B cell (primary cell): ENCODE measurements around the gene ABHD2. TPM values are rescaled to one million over a fixed set of nuclear protein-coding genes. Genes with fewer than 3 reads are reported as not detected.

Experiments
- ATAC-seq: fragments of 200-7000 bp; cut with Tn5 transposase; one replicate; pipeline ENCODE4 v1.10.0; 2021; ENCODE audit warnings: low read depth, mild to moderate bottlenecking, moderate number of reproducible peaks, moderate library complexity
- CTCF ChIA-PET: fragments of 350-600 bp; sonication (Branson Sonifier 250); formaldehyde crosslinking; loops from one replicate; lab custom pipeline; 2021; ENCODE audit warnings: antibody characterized with exemption, inconsistent platforms; lab: Charles Lee
- POLR2A ChIA-PET: fragments of 350-600 bp; sonication (Branson Sonifier 250); formaldehyde crosslinking; loops from one replicate; lab custom pipeline; 2021; ENCODE audit warnings: antibody characterized with exemption; lab: Charles Lee
- DNase-seq: peaks from one replicate; pipeline ENCODE4 v3.0.0; 2013
- H2AFZ ChIP-seq: 2 replicates; pipeline ENCODE4 v1.6.1; 2012; ENCODE audit warnings: mild to moderate bottlenecking, low read depth, low read length; ENCODE audit not compliant: insufficient read depth, poor library complexity, severe bottlenecking
- H3K27ac ChIP-seq, 2 donors: 1 replicate in 1 of 2; 2 replicates in 1 of 2; pipeline ENCODE4 v1.5.1; 2012 to 2013; ENCODE audit warnings: low read length in 2 of 2, mild to moderate bottlenecking in 2 of 2, moderate library complexity in 1 of 2
- H3K27me3 ChIP-seq, 4 experiments: fragments of 200-600 bp in 1 of 4; sonication (generic) in 1 of 4; replicated peaks in 1 of 4; 1 replicate in 2 of 4; 2 replicates in 2 of 4; pipeline versions ENCODE4 v1.6.1 to v1.7.0; 2013 to 2016; ENCODE audit warnings: low read length in 3 of 4, mild to moderate bottlenecking in 2 of 4, mixed read lengths in 1 of 4, moderate library complexity in 1 of 4; ENCODE audit not compliant: insufficient read depth in 4 of 4, control insufficient read depth in 3 of 4; ENCODE audit errors: control extremely low read depth in 1 of 4
- H3K36me3 ChIP-seq, 2 experiments: replicated peaks in 1 of 2; 1 replicate in 1 of 2; 2 replicates in 1 of 2; pipeline versions ENCODE4 v1.6.1 to v1.7.1; 2013; ENCODE audit warnings: low read length in 1 of 2; ENCODE audit not compliant: insufficient read depth in 2 of 2, control insufficient read depth in 1 of 2; ENCODE audit errors: control extremely low read depth in 1 of 2, extremely low read depth in 1 of 2
- H3K4me1 ChIP-seq, 2 donors: fragments of 200-600 bp in 1 of 2; sonication (generic) in 1 of 2; 1 replicate in 1 of 2; 2 replicates in 1 of 2; pipeline versions ENCODE4 v1.5.1 to v1.6.1; 2013 to 2017; ENCODE audit warnings: low read length in 2 of 2; ENCODE audit not compliant: control insufficient read depth in 2 of 2, insufficient read depth in 2 of 2
- H3K4me2 ChIP-seq: replicated peaks from 2 replicates; pipeline ENCODE3; 2012; ENCODE audit warnings: mild to moderate bottlenecking, low read depth, low read length; ENCODE audit not compliant: poor library complexity, severe bottlenecking
- H3K4me3 ChIP-seq, 5 experiments: fragments of 200-600 bp in 1 of 5; sonication (generic) in 1 of 5; 1 replicate in 3 of 5; 2 replicates in 2 of 5; pipeline versions ENCODE4 v1.5.1 to v1.7.0; 2011 to 2016; ENCODE audit warnings: low read length in 4 of 5, mild to moderate bottlenecking in 4 of 5, low read depth in 2 of 5, control low read depth in 1 of 5, moderate library complexity in 1 of 5; ENCODE audit not compliant: insufficient read depth in 1 of 5; ENCODE audit errors: control extremely low read depth in 1 of 5, extremely low read depth in 1 of 5
- H3K79me2 ChIP-seq: fragments of 200-600 bp; sonication (generic); one replicate; pipeline ENCODE4 v1.6.0; 2016; ENCODE audit warnings: low read length; ENCODE audit not compliant: control insufficient read depth, insufficient read depth
- H3K9ac ChIP-seq: fragments of 200-600 bp; sonication (generic); 2 replicates; pipeline ENCODE4 v1.6.1; 2017; ENCODE audit warnings: mild to moderate bottlenecking, low read length, moderate library complexity
- H3K9me3 ChIP-seq, 3 donors: one replicate each; pipeline versions ENCODE4 v1.6.1 to v1.7.1; 2013; ENCODE audit warnings: low read length in 2 of 3; ENCODE audit not compliant: control insufficient read depth in 2 of 3, insufficient read depth in 1 of 3; ENCODE audit errors: control extremely low read depth in 1 of 3
- H4K20me1 ChIP-seq: 2 replicates; pipeline ENCODE4 v1.6.0; 2012; ENCODE audit warnings: mild to moderate bottlenecking, low read length; ENCODE audit not compliant: insufficient read depth, control insufficient read depth, poor library complexity, severe bottlenecking
- H3K27ac Mint-ChIP-seq: one replicate; pipeline ENCODE4 v1.8.0; 2021; ENCODE audit warnings: mixed read lengths
- H3K27me3 Mint-ChIP-seq: one replicate; pipeline ENCODE4 v1.8.0; 2021; ENCODE audit warnings: mixed read lengths
- H3K4me1 Mint-ChIP-seq: one replicate; pipeline ENCODE4 v1.8.0; 2021; ENCODE audit warnings: mixed read lengths
- H3K4me3 Mint-ChIP-seq: one replicate; pipeline ENCODE4 v1.8.0; 2021; ENCODE audit warnings: mixed read lengths
- H3K9me3 Mint-ChIP-seq: one replicate; pipeline ENCODE4 v1.8.0; 2022; ENCODE audit warnings: mixed read lengths; ENCODE audit not compliant: insufficient read depth
- CTCF ChIP-seq: fragments of 200-600 bp; IDR thresholded peaks from one replicate; pipeline ENCODE4 v1.8.0; 2022; ENCODE audit warnings: antibody characterized with exemption, mild to moderate bottlenecking
- EZH2 ChIP-seq: IDR thresholded peaks from 2 replicates; pipeline ENCODE4 v1.6.1; 2012; ENCODE audit warnings: borderline replicate concordance, low read depth, mild to moderate bottlenecking, moderate library complexity, low read length; ENCODE audit not compliant: insufficient read depth, poor library complexity, severe bottlenecking
- WGBS: methylation state at CpG from one replicate; pipeline ENCODE4 v1.1.5; 2013; ENCODE audit warnings: missing lambda C conversion rate; ENCODE audit not compliant: insufficient coverage; 5-methylcytosine and 5-hydroxymethylcytosine counted together
- intact Hi-C: fragments of 100-400 bp; cut with micrococcal nuclease; formaldehyde crosslinking; loops from one replicate; pipeline ENCODE4 v1.10.0; 2022
- polyA minus RNA-seq: library from RNA; depleted of rRNA, polyadenylated mRNA; stranded (reverse); fragments of >200 nt; gene quantifications from 2 replicates; pipeline ENCODE4 v1.2.3, GENCODE V29; 2012
- polyA plus RNA-seq: library from polyadenylated mRNA; depleted of rRNA; stranded (reverse); fragments of >200 nt; gene quantifications from 2 replicates; pipeline ENCODE4 v1.2.3, GENCODE V29; 2012
- total RNA-seq, 2 donors: library from RNA; stranded (reverse); fragments of 120-200 nt in 1 of 2; gene quantifications; 1 replicate in 1 of 2; 2 replicates in 1 of 2; pipeline versions ENCODE4 v1.2.3 to v1.2.4, GENCODE V29; 2013 to 2022

The ABHD2 gene
- total RNA-seq (40.9 and 45.8 TPM in 2 replicates), polyA plus RNA-seq (4.3 and 7.1 TPM in 2 replicates), polyA minus RNA-seq (43.1 and 47.2 TPM in 2 replicates)
- total RNA-seq (2013): 15.9 TPM

- under 1% methylated on average over 51 of the region's 51 CpGs for WGBS
- Histone ChIP-seq H3K79me2 (peaks cover 23% of the 10 kb centered on the region), H3K4me1 (peaks cover 35 to 42% of the 10 kb centered on the region in 2 donors), H2AFZ (peak within 1 kb of the TSS; percentile 85), H3K36me3 (no peaks in the 10 kb centered on the region), H3K27me3 (no peaks in the 10 kb centered on the region), H3K4me3 (peak within 1 kb of the TSS; percentile 75 to 97 (median 93)), H3K4me2 (peak within 1 kb of the TSS; percentile 96), H3K9me3 (peaks cover 0 to 4% (median 0%) of the 10 kb centered on the region in 3 donors), H4K20me1 (no peaks in the 10 kb centered on the region), H3K27ac (peak within 1 kb of the TSS; percentile 42 to 68), H3K9ac (peak within 1 kb of the TSS; percentile 87)
- Mint-ChIP-seq H3K9me3 (no peaks in the 10 kb centered on the region), H3K4me3 (no peak within 1 kb of the TSS), H3K4me1 (peaks cover 30% of the 10 kb centered on the region), H3K27me3 (no peaks in the 10 kb centered on the region), H3K27ac (no peak within 1 kb of the TSS)
- POLR2A ChIA-PET: interaction anchor here (1.5 kb wide), 1 partner anchor 45 kb away, joined by 6 read pairs; no protein-coding TSS in a partner anchor
- CTCF ChIA-PET: interaction anchor here (0.6 to 6.0 kb wide), 14 partner anchors 11 to 464 kb away, joined by 3 to 53 read pairs (median 4); partner anchors contain the start of gene ISG20
- peak; percentile 98 for DNase-seq
- TF ChIP-seq EZH2: no peak
- TF ChIP-seq CTCF: no peak
- peak; percentile 96 for ATAC-seq
- intact Hi-C loops: loop anchor here (1.0 to 10.0 kb wide), 4 partner anchors 41 to 621 kb away; partner anchors contain the start of genes AEN, FANCI, MRPL46 and MRPS11
These were observed at the start of gene ABHD2 for GRCh38 chr15:89087830-89088604. ABHD2 (plus strand) TSS chr15:89088456; CDS start chr15:89116328, 27,872 bp downstream.

- no peak for DNase-seq
- POLR2A ChIA-PET: interaction anchor here (0.7 kb wide), 1 partner anchor 60 kb away, joined by 5 read pairs; no protein-coding TSS in a partner anchor
- peaks cover 36% of the 10 kb centered on the region for H3K27me3 Mint-ChIP-seq
These were observed 49.1 kb upstream of the ABHD2 start for GRCh38 chr15:89039142-89039541.

More at GRCh38 chr15:89039142-89039541, 49.1 kb upstream of the ABHD2 start:
- intact Hi-C loops: no loop called here
- 100% methylated on average over 3 of the region's 5 CpGs for WGBS
- Histone ChIP-seq H3K4me3 (no peak overlapping the region), H2AFZ (no peak overlapping the region), H3K4me2 (no peak overlapping the region), H3K9ac (no peak overlapping the region), H4K20me1 (no peaks in the 10 kb centered on the region), H3K27me3 (peaks cover 0 to 9% (median 0%) of the 10 kb centered on the region in 4 experiments), H3K4me1 (no peaks in the 10 kb centered on the region), H3K36me3 (no peaks in the 10 kb centered on the region), H3K9me3 (no peaks in the 10 kb centered on the region), H3K27ac (no peak overlapping the region), H3K79me2 (no peaks in the 10 kb centered on the region)
- Mint-ChIP-seq H3K27ac (no peak overlapping the region), H3K9me3 (no peaks in the 10 kb centered on the region), H3K4me1 (no peaks in the 10 kb centered on the region), H3K4me3 (no peak overlapping the region)
- CTCF ChIA-PET: no interaction called here
- ATAC-seq: no peak
- TF ChIP-seq EZH2 (no peak), CTCF (no peak)
